ENCODE measurements around the gene TMPRSS3.

DNA sequence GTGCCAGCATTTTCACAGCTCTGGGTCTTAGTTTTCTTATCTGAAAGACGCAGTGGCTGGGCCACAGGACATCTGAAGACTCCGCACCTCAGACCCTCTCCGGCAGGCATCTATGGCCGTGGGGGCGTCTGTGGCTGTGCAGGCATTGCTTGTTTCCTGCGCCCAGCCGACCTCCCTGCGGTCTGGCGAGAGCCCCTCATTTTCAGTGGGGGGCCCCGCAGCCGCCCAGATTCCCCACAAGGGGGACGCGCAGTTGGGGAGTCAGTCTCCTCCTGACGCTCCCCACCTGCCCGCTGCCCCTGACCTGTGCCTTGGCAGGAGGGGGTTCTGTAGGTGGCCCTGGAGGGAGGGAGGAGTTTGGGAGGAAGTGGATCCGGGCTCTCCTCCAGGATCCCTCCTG is 26.0 kb downstream of the TMPRSS3 start:
- TF ChIP-seq, protein P1, sequence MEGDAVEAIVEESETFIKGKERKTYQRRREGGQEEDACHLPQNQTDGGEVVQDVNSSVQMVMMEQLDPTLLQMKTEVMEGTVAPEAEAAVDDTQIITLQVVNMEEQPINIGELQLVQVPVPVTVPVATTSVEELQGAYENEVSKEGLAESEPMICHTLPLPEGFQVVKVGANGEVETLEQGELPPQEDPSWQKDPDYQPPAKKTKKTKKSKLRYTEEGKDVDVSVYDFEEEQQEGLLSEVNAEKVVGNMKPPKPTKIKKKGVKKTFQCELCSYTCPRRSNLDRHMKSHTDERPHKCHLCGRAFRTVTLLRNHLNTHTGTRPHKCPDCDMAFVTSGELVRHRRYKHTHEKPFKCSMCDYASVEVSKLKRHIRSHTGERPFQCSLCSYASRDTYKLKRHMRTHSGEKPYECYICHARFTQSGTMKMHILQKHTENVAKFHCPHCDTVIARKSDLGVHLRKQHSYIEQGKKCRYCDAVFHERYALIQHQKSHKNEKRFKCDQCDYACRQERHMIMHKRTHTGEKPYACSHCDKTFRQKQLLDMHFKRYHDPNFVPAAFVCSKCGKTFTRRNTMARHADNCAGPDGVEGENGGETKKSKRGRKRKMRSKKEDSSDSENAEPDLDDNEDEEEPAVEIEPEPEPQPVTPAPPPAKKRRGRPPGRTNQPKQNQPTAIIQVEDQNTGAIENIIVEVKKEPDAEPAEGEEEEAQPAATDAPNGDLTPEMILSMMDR (IDR thresholded peaks at IDR 0.05): no peak
- TF ChIP-seq POLR2A (IDR thresholded peaks at IDR 0.05) (no peak), EP300 (IDR thresholded peaks at IDR 0.05; ENCODE audit: low read depth) (no peak), POLR2AphosphoS5 (IDR thresholded peaks at IDR 0.05) (no peak)
